HL-60/S4 (cell line): ENCODE measurements around the gene GNG4.

Experiments used
- in situ Hi-C: fragments of 300-500 bp; cut with MboI; formaldehyde crosslinking; loops from 2 replicates; pipeline ENCODE4 v1.14.3; 2022; ENCODE audit warnings: low sequenced_read_pairs

The GNG4 gene

DNA sequence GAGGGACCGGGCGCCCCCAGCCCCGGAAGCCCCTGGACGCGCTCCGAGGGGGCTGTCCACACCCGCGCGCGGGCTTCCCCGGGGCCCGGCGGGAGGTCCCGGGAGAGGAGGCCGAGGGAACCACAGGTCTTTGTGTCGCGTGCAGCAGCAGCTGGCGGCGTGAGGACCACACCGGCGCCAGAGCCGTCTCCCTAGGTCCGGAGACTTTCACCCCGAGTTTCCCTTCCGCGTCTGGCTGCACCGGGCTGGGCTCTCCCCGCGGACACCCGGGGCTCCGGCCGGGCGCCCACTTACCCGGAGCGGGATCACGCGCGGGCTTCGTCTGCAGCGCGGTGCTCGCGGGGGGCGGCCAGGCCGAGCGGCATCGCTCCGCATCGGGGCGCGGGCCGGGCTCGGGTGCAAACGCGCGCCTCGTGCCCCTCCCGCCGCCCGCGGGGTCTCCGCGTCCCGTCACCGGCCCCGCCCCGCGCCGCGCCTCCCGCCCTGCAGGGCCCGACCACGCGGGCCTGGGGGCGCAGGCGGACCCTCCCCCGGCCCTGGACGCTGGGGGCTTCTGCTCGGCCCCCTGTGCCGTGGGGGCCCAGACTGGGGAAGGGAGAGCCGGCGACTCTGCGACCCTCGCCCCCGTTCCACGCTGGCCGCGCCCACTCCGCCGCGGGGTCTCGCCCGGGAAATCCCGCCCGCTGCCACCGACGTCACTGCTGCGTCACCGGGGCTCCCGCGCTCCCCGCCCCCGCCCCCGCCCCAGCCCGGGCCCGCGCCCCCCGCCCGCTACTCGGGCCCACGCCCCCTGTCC, at the start of gene GNG4:
GNG4 (minus strand) TSS at position 417 of the 796 bp plus-strand sequence. CDS start 65,946 bp downstream, outside the sequence.
- in situ Hi-C loops = no loop called here

DNA sequence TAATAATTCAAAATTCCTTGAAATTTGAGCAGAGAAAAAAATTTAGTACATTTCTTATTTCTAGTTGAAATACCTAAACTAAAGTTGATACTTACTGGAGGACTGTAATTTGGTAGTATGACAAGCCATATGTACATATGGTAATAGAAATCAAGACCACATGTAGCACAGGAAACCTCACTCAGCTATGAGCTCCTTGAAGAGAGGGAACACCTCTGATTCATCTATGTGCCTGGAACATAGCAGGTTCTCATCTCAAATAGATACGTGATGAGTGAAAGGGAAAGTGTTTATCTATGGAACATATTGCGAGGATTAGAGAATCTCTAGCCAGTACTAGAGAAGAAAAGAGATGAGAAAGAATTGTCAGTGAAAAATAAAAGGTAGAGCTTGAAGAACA, 47.9 kb upstream of the GNG4 start:
- in situ Hi-C loops = no loop called here

DNA sequence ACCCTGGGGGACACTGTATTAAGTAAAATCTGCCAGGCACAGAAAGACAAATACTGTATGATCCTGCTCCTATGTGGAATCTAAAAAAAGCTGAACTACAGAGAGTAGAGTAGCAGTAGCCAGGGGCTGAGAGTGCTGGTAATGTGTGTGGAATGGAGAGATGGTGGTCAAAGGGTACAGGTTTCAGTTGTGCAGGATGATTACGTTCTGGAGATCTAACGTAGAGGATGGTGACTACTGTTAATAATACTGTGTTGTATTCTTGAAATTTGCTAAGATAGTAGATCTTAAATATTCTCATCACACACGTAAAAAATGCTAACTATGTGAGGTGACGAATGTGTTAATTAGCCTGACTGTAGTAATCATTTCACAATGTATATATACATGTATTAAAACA, 39.8 kb upstream of the GNG4 start:
- in situ Hi-C loops = no loop called here

DNA sequence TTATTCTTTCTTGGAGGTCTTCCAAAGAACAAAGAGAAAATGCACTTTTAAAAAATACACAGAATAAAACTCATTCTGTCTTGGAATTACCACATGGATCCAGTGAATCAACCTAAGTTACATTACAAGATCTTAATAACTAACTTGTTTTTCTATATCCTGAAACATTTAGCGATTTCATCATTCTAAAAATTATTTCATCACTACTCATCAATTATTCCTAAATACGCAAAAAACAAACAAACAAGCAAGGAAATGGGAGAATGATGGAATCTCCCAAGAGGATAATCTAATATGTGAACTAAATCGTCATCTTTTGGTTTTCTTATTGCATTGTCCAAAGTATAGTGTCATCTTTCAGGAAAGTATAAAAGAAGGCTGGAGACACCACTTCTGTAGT, 38.5 kb upstream of the GNG4 start:
- in situ Hi-C loops = no loop called here

DNA sequence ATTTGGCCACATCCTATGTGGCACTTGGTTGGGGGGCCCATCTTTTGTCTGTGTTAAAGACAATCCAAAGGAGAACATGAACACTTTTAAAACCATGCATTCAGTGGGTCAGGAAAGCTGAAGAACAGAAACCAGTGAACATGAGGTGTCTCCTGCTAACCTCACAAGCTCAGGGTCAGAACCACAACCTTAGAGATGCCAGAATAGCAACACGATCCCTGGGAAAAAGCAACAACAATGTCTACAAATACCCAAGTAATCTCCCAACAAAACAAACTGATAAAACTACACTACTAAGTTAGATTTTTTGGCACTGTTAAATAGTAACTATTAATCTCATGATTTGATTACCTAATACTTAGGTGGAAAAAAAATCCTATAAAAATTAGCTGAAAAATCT, 34.1 kb upstream of the GNG4 start:
- in situ Hi-C loops = no loop called here

DNA sequence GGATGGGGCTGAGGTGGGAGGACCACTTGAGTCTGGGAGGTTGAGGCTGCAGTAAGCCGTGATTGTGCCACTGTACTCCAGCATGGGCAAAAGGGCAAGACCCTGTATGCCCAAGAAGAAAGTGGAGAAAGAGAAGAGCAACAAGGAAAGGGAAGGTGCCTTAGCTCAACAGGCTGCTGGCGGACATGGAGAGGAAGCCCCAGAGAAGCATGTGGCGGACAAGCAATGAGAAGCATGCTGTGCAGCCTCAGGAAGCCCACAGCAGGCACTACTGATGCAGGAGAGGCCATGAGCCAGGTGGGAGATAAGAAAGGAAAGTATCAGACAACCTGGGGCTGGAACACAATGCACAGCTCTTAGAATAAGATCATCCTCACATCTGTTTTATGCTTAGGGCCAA, 32.6 kb upstream of the GNG4 start:
- in situ Hi-C loops = no loop called here

DNA sequence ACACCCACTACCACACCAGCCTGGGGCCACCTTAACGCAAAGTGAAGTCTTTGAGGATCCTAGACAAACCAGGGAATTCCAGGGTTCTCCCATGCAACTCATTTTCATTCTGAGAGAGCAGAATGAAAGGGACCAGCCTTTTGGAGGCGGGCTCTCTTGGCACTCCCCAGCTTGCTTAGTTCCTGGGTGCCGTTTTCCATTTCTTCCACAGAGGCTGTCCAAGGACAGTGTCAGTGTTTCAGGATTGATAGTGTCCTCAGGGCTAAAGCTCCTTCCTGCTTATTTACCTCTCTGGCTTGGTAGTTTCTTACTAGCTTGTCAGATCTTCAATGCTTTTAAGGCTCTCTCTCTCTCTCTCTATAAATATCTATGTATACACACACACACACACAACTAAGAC, 30.1 kb upstream of the GNG4 start:
- in situ Hi-C loops = no loop called here

DNA sequence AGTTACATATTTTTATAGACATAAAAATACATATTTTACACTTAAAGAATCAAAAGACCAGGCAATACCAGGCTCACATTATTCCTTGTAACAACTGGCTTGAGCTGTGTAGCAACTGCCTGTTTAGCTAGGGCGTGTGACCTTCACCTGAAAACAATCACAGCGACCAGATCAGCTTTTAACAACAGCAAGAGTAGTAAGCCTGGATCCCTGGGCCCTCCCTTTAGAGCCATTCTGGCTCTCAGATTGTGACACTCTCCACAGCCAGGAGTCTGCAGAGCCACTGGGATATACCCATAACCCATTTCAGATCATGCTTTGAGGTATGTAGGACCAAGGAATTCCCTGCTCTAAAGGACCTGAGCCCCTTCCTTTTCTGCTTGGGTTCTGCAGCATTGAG, 29.4 kb upstream of the GNG4 start:
- in situ Hi-C loops = no loop called here

DNA sequence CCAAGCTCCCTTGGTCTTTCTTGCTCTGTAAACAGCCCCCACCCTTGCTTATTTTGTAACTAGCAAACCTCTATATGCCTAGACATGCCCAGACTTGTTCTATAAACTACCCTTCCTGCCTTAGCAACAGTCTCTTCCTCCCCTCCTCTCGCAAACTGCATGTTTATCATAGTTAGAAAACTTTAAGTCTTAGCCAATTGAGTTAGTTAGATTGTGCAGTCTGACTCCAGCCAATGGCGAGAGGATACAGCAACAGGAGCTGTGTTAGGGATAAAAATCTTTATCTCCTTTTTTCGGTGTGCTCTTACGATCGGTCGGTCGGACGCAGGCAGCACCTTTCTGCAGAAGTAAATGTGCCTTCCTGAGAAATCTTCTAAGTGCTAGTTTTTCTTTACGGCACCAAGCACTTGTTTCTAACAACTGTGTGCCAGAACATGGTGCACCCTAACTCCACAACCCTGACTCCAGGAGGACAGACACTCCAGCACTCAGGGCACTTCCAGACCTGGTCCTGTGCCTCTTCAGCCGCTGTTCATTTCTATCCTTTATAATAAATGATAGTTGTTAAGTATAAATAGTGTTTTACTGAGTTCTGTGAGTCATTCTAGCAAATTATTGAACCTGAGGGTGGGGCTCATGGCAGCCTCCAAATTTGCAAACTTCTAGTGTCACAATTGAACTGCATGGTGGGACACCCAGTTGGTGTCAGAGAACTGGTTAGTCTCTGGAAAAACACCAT, 25.7 kb upstream of the GNG4 start:
- in situ Hi-C loops = no loop called here

DNA sequence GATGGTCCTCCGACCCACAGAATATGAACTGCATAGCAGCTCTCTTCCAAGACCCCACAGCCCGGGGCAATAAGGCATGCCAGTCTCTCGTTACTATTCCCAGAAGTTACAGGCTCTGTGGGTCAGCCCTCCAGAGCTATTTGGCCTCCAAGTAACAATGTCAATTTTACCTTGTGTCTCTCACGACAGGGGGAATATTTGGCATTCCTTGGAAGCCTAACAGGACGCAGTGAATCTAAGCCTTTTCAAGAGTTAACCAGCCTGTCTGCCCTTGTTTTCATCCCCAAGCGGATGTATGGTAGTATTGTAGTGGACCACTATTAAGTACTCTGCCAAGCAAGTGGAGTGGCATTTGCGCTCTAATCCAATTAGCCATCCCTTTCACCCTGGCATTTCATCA, 24.4 kb upstream of the GNG4 start:
- in situ Hi-C loops = no loop called here

DNA sequence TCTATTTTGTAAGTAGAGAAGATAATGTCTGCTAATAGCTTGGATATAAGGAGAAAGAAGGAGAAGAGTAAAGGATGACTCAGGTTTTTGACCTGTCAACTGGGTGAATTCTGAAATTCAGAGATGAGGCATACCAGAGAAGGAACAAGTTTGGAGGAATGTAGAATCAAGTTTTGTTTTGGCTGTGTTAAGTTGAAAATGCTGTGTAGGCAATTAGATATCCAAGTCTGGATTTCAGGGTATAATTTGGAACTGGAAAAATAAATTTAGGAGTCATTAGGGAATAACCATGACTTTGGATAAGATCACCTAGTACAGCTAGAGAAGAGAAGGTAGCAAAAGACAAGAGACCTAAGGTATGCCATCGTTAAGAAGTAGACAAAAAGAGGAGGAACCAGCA, 22.4 kb upstream of the GNG4 start:
- in situ Hi-C loops = no loop called here

DNA sequence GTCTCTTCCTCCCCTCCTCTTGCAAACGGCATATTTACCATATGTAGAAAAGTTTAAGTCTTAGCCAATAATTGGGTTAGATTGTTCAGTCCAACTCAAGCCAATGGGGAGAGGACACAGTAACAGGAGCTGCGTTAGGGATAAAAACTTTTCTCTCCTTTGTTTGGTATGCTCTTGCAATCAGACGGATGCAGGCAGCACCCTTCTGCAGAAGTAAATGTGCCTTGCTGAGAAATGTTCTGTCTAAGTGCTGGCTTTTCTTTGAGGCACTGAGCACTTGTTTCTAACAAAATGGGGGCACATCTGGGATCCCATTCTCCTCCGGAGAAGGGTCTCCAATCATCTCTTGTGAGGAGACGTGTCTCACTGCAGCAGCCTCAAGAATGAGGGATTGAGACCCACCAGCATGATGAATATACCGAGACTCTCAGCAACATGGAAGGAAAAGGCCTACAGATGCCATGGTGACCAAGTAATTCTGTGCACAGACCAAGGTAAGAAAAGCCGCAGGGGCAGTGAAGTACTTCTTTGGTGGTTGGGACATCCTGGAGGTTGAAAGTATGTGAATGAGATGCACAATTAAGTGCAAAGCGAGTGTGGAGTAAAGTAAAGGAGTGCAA, 20.7 kb upstream of the GNG4 start:
- in situ Hi-C loops = no loop called here

DNA sequence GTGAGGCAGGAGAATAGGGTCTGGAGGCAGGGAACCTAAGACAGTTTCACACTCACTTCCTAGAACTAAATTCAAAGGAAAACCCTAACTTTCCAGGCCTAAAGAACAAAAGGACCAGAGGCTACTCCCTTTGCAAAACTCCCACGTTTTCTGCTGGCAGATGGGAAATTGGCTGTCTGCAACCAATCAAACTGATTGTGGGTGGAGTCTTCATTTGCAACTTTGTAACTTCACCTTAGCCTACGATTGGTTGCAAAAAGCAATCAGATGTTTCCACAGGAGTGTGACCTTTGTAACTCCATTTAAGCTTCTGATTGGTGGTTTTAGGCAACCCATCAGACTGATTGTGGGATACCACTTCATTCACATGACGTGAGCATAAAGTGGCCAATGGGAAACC, 19.7 kb upstream of the GNG4 start:
- in situ Hi-C loops = no loop called here

DNA sequence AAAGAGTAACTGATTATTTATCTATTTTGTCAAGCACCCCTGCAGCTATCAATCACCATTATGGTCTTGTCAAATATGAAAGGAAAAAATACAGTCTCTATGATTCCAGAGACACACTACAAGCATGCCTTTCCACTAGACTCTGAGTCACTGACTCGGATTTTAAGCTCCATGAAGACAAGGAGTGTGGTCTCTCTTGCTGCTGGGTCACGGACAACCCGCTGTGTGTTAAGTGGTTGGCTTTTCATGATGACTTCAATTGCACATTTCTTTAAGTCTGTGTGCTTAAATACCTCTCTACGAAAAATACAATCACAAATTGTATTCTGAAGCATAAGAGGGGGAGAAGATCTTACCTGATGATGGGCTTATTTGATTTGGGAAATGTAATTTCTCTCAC, 14.0 kb upstream of the GNG4 start:
- in situ Hi-C loops = no loop called here

DNA sequence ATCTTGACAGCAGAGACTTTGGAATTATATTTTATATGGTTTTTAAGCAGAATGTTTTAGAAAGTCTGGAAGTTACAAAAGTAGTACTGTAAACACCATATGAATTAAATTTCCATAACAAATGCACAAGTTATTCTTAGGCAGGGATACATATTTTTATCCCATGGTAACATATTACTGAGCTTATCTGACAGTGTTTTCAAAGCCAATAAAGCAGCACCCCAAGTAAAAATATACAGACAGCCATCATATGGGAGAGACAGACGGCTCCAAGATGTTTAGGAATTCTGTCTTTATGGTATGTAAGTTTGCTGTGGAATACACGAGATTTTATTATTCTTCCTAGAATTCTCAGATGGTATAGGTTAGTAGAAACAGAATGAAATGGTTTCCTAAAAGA, 12.0 kb upstream of the GNG4 start:
- in situ Hi-C loops = no loop called here

DNA sequence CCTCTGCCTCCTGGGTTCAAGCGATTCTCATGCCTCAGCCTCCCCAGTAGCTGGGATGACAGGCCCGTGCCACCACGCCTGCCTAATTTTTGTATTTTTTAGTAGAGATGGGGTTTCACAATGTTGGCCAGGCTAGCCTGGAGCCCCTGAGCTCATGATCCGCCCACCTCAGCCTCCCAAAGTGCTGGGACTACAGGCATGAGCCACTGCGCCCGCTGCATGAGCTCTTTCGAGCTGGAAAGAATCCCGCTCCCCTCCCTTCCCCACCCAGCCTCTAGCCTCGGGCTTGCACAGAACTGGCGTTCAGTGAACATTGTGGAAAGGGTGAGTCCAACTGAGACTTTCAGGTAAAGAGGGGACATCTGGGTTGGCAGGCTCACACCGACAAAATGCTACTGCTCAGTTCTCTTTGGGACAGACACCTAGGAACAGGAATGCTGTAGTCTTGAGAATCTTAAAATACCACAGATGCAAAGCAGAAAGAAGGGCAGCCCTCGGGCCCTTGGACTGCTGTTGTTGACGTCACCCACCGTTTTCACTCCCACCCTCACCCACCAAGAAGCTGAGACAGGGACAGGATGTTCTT, 9.7 kb upstream of the GNG4 start:
- in situ Hi-C loops = no loop called here

DNA sequence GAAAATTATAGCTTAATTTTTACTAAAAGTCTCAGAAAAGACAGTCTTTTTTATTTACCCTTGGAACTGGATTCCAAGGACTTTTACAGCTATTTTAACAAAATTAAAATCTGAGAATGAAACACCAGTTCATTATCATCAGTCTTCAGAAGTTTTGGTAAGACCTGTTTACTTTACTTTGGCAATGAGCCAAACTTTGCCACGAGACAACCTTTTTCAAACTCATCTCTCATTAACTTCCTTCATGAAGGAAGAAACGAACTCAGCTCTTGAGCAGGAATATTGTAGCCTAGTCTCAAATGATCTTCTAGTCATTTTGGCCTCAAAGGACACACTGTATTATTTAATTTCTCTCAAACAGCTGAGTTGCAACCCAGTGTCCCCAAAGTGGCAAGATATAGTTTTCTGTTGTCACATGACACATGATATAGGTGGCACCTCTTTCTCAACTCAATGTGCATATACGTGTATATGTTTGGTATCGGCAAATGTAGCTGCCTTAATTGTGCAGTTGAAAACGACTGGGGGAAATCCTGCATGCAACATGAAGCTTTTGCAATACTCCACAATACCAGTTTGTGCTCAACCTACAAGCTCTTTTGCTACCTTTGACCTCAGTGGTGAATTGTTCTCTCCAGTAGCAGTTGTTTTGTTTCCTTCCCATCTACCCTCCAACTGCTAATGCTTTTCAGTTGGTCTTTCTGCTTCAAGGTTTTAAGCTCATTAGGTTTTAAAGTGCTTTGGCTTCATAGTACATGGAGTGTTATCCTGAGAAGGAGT, 8.4 kb upstream of the GNG4 start:
- in situ Hi-C loops = no loop called here

DNA sequence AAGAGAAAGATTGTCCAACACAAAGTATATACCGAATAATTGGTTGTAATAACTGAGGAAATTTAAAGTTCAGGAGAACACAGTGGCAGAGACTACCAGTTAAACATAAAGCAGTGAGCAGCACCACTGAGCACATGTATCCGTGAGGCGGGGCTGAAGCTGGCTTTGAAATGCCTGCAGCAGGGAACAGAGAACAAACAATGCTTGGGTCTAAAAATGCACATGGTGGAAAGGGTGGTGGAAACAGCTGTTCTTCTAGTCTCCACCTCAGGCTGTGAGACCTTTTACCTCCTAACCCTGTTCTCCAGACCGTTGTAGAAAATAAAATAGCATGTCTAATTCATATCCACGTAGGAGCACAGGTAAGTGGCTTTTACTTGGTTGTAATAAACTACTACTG, 7.7 kb upstream of the GNG4 start:
- in situ Hi-C loops = no loop called here

DNA sequence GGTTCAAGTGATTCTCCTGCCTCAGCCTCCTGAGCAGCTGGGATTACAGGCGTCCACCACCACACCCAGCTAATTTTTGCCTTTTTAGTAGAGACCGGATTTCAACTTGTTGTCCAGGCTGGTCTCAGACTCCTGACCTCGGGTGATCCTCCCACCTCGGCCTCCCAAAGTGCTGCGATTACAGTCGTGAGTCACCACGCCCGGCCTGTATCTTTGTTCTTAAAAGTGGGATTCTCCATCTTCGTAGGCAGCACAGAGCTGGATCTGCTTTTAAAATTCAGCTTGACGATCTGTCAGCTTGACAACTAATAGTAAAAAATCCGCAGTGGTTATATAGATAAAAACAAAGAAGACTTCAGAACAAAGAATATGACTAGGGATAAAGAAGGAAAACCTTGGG, 2.8 kb upstream of the GNG4 start:
- in situ Hi-C loops = no loop called here

DNA sequence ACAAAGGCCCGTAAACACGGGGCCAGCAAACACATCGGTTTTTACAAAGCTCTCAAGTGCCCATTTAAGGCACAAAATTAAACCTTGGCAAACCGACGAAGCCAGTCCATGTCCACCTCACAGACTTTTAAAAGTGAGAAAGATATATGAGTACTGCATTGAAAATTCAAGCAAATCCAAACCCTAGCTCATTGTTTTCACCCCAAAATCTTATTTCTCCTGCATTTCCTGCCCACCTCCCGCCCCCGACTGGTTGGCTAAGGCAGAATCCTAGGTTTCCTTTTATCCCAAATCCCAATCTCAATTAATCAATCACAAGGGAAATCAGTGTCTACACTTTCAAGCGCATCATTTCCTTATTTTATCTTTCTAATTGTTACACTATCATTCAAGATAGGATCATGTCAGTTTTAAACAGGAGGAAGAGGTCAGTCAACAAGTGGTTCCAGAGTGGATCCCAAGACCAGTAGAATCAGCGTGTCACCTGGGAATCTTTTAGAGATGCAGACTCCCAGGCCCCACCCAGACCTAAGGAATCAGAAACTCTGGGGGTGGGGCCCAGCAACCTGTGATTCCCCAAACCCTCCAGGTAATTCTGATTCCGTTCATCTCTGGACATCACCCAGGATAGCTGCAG, 1.7 kb upstream of the GNG4 start:
- in situ Hi-C loops = no loop called here
